NCI-H526 treated with DMSO at 0.1 percent for 48 hours (cell line): Measurements from ENCODE around the gene GBP6.
"Not testable (repeated sequence)": the region's sequence is repeated elsewhere in the genome, so short reads cannot be mapped to it uniquely, and the experiment has no call there.

ENCODE experiments used
- DNase-seq: peaks from one replicate; lab custom pipeline; 2025; lab: John Stamatoyannopoulos, UW

Gene GBP6

GRCh38 chr1:89363638-89364536 lies at the start of gene GBP6:
Gene GBP6 (plus strand): TSS chr1:89364059. CDS start chr1:89368552, 4,493 bp downstream.
- DNase-seq: no peak

GRCh38 chr1:89322402-89322801 lies 41.5 kb upstream of the GBP6 start:
- DNase-seq: no peak

GRCh38 chr1:89331890-89332289 lies 32.0 kb upstream of the GBP6 start:
- no peak for DNase-seq

- DNase-seq: no peak
These were observed 31.4 kb upstream of the GBP6 start for GRCh38 chr1:89332461-89332860.

- DNase-seq: no peak
These were observed 28.4 kb upstream of the GBP6 start for GRCh38 chr1:89335486-89335885.

GRCh38 chr1:89337903-89338302 lies 26.0 kb upstream of the GBP6 start:
- no peak for DNase-seq

- DNase-seq: no peak
These were observed 24.8 kb upstream of the GBP6 start for GRCh38 chr1:89339039-89339438.

- not testable (repeated sequence) for DNase-seq
These were observed 18.4 kb upstream of the GBP6 start for GRCh38 chr1:89345479-89345878.

- DNase-seq: no peak
These were observed 16.6 kb upstream of the GBP6 start for GRCh38 chr1:89347296-89347695.

- no peak for DNase-seq
These were observed 13.6 kb upstream of the GBP6 start for GRCh38 chr1:89350298-89350697.

- DNase-seq: no peak
These were observed 12.1 kb upstream of the GBP6 start for GRCh38 chr1:89351597-89352311.

- DNase-seq: no peak
These were observed 11.4 kb upstream of the GBP6 start for GRCh38 chr1:89352421-89352820.

GRCh38 chr1:89354205-89354604 lies 9.7 kb upstream of the GBP6 start:
- DNase-seq: no peak

- no peak for DNase-seq
These were observed 8.8 kb upstream of the GBP6 start for GRCh38 chr1:89355056-89355455.

GRCh38 chr1:89356658-89357400 lies 7.0 kb upstream of the GBP6 start:
- no peak for DNase-seq

- peak; percentile 63 for DNase-seq
These were observed 5.5 kb upstream of the GBP6 start for GRCh38 chr1:89358287-89358893.

- DNase-seq: no peak
These were observed 3.1 kb upstream of the GBP6 start for GRCh38 chr1:89360716-89361115.

- no peak for DNase-seq
These were observed 2.2 kb upstream of the GBP6 start for GRCh38 chr1:89361681-89362080.

- DNase-seq: no peak
These were observed 663 bp upstream of the GBP6 start for GRCh38 chr1:89363196-89363595.

GRCh38 chr1:89364954-89365550 lies 1.2 kb downstream of the GBP6 start:
- no peak for DNase-seq

- DNase-seq: no peak
These were observed 3.4 kb downstream of the GBP6 start for GRCh38 chr1:89367221-89367620.

GRCh38 chr1:89369331-89369730 lies 5.5 kb downstream of the GBP6 start:
- no peak for DNase-seq
